Endothelial cell of umbilical vein (primary cell): ENCODE results near the gene TOP1. TPM values are rescaled to one million over a fixed set of nuclear protein-coding genes. Genes with fewer than 3 reads are reported as not detected.

Experiments
- BruUV-seq: library from RNA; stranded (reverse); fragments of 400-500 nt; replicated peaks from 2 replicates; lab custom pipeline; 2021; lab: Mats Ljungman, UMichigan
- CTCF ChIA-PET: fragments of 300-600, 350-600 bp; sonication (Branson Sonifier 250); formaldehyde crosslinking; loops from one replicate; lab custom pipeline; 2021; ENCODE audit warnings: antibody characterized with exemption, inconsistent platforms; lab: Charles Lee
- POLR2A ChIA-PET: fragments of 300-600, 350-600 bp; sonication (Branson Sonifier 250); formaldehyde crosslinking; loops from one replicate; lab custom pipeline; 2021; ENCODE audit warnings: antibody characterized with exemption, inconsistent platforms; lab: Charles Lee
- DNase-seq: peaks from one replicate; pipeline ENCODE4 v3.0.0-alpha.2; 2011; ENCODE audit warnings: low read depth, low spot score
- FAIRE-seq: peaks from 2 replicates; lab custom pipeline; 2011; peaks lifted over from hg19 to GRCh38; lab: Jason Lieb, UNC
- H2AFZ ChIP-seq: 2 replicates; pipeline ENCODE4 v1.6.0; 2012; ENCODE audit warnings: low read depth, low read length, control low read depth, inconsistent platforms
- H3K27ac ChIP-seq: 2 replicates; pipeline ENCODE4 v1.5.1; 2011; ENCODE audit warnings: low read depth, mild to moderate bottlenecking, control low read depth, low read length, moderate library complexity; ENCODE audit not compliant: insufficient read depth
- H3K27me3 ChIP-seq, 2 experiments: 2 replicates each; pipeline versions ENCODE4 v1.6.0 to v1.6.1; 2011; ENCODE audit warnings: low read length in 2 of 2, mixed read lengths in 1 of 2; ENCODE audit not compliant: control insufficient read depth in 2 of 2, insufficient read depth in 2 of 2
- H3K36me3 ChIP-seq, 2 experiments: 2 replicates in 1 of 2; 3 replicates in 1 of 2; pipeline ENCODE4 v1.5.1; 2011; ENCODE audit warnings: low read length in 2 of 2, mild to moderate bottlenecking in 1 of 2, moderate library complexity in 1 of 2; ENCODE audit not compliant: control insufficient read depth in 2 of 2, insufficient read depth in 2 of 2; ENCODE audit errors: extremely low read depth in 1 of 2
- H3K4me1 ChIP-seq: 3 replicates; pipeline ENCODE4 v1.5.1; 2011; ENCODE audit warnings: mild to moderate bottlenecking, low read length; ENCODE audit not compliant: control insufficient read depth, insufficient read depth; ENCODE audit errors: extremely low read depth
- H3K4me2 ChIP-seq: 2 replicates; pipeline ENCODE4 v1.6.1; 2011; ENCODE audit warnings: low read length, control low read depth, mixed read lengths; ENCODE audit not compliant: insufficient read depth
- H3K4me3 ChIP-seq, 3 experiments: fragments of 200-600 bp in 1 of 3; sonication (generic), shearing (Covaris generic) in 1 of 3; replicated peaks in 1 of 3; 2 replicates each; pipeline ENCODE4 v1.5.1; 2011 to 2016; ENCODE audit warnings: control low read depth in 3 of 3, low read length in 3 of 3, mild to moderate bottlenecking in 2 of 3, inconsistent platforms in 1 of 3, low read depth in 1 of 3, moderate library complexity in 1 of 3; ENCODE audit not compliant: insufficient read depth in 1 of 3
- H3K79me2 ChIP-seq: 2 replicates; pipeline ENCODE4 v1.6.0; 2012; ENCODE audit warnings: low read length, inconsistent platforms; ENCODE audit not compliant: control insufficient read depth, insufficient read depth
- H3K9ac ChIP-seq: replicated peaks from 2 replicates; pipeline ENCODE3; 2011; ENCODE audit warnings: low read length, control low read depth; ENCODE audit not compliant: insufficient read depth; ENCODE audit errors: extremely low read depth
- H3K9me1 ChIP-seq: replicated peaks from 3 replicates; pipeline ENCODE4 v1.6.0; 2011; ENCODE audit warnings: mild to moderate bottlenecking, low read length; ENCODE audit not compliant: control insufficient read depth, insufficient read depth; ENCODE audit errors: extremely low read depth
- H3K9me3 ChIP-seq: replicated peaks from 2 replicates; pipeline ENCODE4 v1.5.1; 2012; ENCODE audit warnings: low read length, inconsistent platforms; ENCODE audit not compliant: control insufficient read depth, insufficient read depth
- H4K20me1 ChIP-seq: replicated peaks from 2 replicates; pipeline ENCODE3; 2011; ENCODE audit warnings: mild to moderate bottlenecking, low read length; ENCODE audit not compliant: control insufficient read depth, insufficient read depth; ENCODE audit errors: extremely low read depth
- CTCF ChIP-seq, 2 donors: IDR thresholded peaks; 1 replicate in 1 of 2; 2 replicates in 1 of 2; pipeline ENCODE4 v1.5.1; 2011; ENCODE audit warnings: low read length in 2 of 2, mild to moderate bottlenecking in 2 of 2, moderate library complexity in 2 of 2, control low read depth in 1 of 2, inconsistent platforms in 1 of 2, low read depth in 1 of 2; ENCODE audit not compliant: insufficient read depth in 1 of 2; ENCODE audit errors: extremely low read depth in 1 of 2
- EZH2 ChIP-seq: IDR thresholded peaks from 2 replicates; pipeline ENCODE4 v1.6.1; 2012; ENCODE audit warnings: borderline replicate concordance, low read depth, mild to moderate bottlenecking, moderate library complexity, low read length, inconsistent platforms; ENCODE audit not compliant: severe bottlenecking
- FOS ChIP-seq: IDR thresholded peaks from 2 replicates; pipeline ENCODE4 v1.6.1; 2011; ENCODE audit warnings: mild to moderate bottlenecking, low read length, moderate library complexity, borderline replicate concordance; ENCODE audit not compliant: insufficient read depth
- GATA2 ChIP-seq: IDR thresholded peaks from 2 replicates; pipeline ENCODE4 v1.7.0; 2011; ENCODE audit warnings: low read depth, mild to moderate bottlenecking, moderate library complexity, mixed read lengths, low read length; ENCODE audit not compliant: insufficient read length, insufficient read depth
- JUN ChIP-seq: IDR thresholded peaks from 2 replicates; pipeline ENCODE4 v1.6.1; 2011; ENCODE audit warnings: borderline replicate concordance, low read depth; ENCODE audit not compliant: insufficient read length, insufficient read depth
- MAX ChIP-seq: IDR thresholded peaks from 2 replicates; pipeline ENCODE4 v1.6.1; 2011; ENCODE audit not compliant: insufficient read depth, insufficient read length
- MYC ChIP-seq: IDR thresholded peaks from one replicate; pipeline ENCODE4 v1.6.1; 2011; ENCODE audit warnings: mild to moderate bottlenecking, low read depth, low read length
- POLR2A ChIP-seq: IDR thresholded peaks from 2 replicates; pipeline ENCODE4 v1.6.1; 2012; ENCODE audit warnings: low read depth, mild to moderate bottlenecking, control low read depth, low read length
- POLR2AphosphoS5 ChIP-seq: IDR thresholded peaks from 2 replicates; pipeline ENCODE4 v1.6.1; 2012; ENCODE audit warnings: low read depth, mild to moderate bottlenecking, control low read depth, low read length, moderate library complexity; ENCODE audit not compliant: insufficient read depth
- dilution Hi-C: fragments of 300-500 bp; cut with MboI; formaldehyde crosslinking; loops from one replicate; pipeline ENCODE4 v1.15.0; 2019; ENCODE audit warnings: low sequenced_read_pairs; ENCODE audit not compliant: extremely low pct_ligation_motif_present
- intact Hi-C: fragments of 100-400 bp; cut with micrococcal nuclease; formaldehyde crosslinking; loops from one replicate; pipeline ENCODE4 v1.10.0; 2022
- polyA plus RNA-seq, 4 experiments: library from polyadenylated mRNA; depleted of rRNA in 3 of 4; stranded (reverse) in 3 of 4; unstranded in 1 of 4; fragments of >200 nt; gene quantifications; 2 replicates each; pipeline versions ENCODE4 v1.2.1 to v1.2.3, GENCODE V29; 2011 to 2012; ENCODE audit warnings: missing spikeins in 1 of 4
- total RNA-seq: library from RNA; stranded (reverse); gene quantifications from 2 replicates; pipeline ENCODE4 v1.2.3, GENCODE V29; 2021

Gene TOP1
- total and polyA plus RNA-seq, 2 donors (not counting 3 experiments of a cell fraction or from before 2014, with no cell fraction given): 7.0 to 77.4 TPM

- peaks cover 2% of the 10 kb centered on the region for H4K20me1 ChIP-seq
- CTCF ChIA-PET: interaction anchor here (0.9 to 1.5 kb wide), 5 partner anchors 9 to 250 kb away, joined by 3 to 6 read pairs (median 4); no protein-coding TSS in a partner anchor
- intact Hi-C loops: no loop called here
These were observed 132.1 kb downstream of the TOP1 start for GRCh38 chr20:41160686-41161085.

More at GRCh38 chr20:41160686-41161085, 132.1 kb downstream of the TOP1 start:
- no peaks in the 10 kb centered on the region for H3K4me1 ChIP-seq
- no peak overlapping the region for H3K9ac ChIP-seq
- TF ChIP-seq EZH2 (no peak), MAX (no peak), POLR2A (no peak), CTCF (IDR thresholded peaks at IDR 0.05; ENCODE audit: extremely low read depth in 1 of 2, insufficient read depth in 1 of 2, low read depth in 1 of 2, low read length in 2 of 2) (no peak), GATA2 (no peak), POLR2AphosphoS5 (no peak), JUN (no peak), FOS (no peak), MYC (no peak)
- POLR2A ChIA-PET: no interaction called here
- H2AFZ ChIP-seq: no peak overlapping the region
- no peaks in the 10 kb centered on the region for H3K9me3 ChIP-seq
- no peak overlapping the region for H3K4me2 ChIP-seq
- peaks cover 22 to 47% of the 10 kb centered on the region in 2 experiments for H3K36me3 ChIP-seq
- dilution Hi-C loops: no loop called here
- FAIRE-seq (no peak), DNase-seq (no peak)
- no peaks in the 10 kb centered on the region for H3K27me3 ChIP-seq
- no peaks in the 10 kb centered on the region for H3K9me1 ChIP-seq
- no TSS peak for BruUV-seq
- H3K4me3 ChIP-seq: no peak overlapping the region
- peaks cover 39% of the 10 kb centered on the region for H3K79me2 ChIP-seq
- no peak overlapping the region for H3K27ac ChIP-seq
